ENCODE data around the gene ADGRD1. TPM values are rescaled to one million over a fixed set of nuclear protein-coding genes. Genes with fewer than 3 reads are reported as not detected.

The ADGRD1 gene
- total RNA-seq, 2 experiments from 2014 or later, result 0.27 to 0.65 TPM

GRCh38 chr12:131094831-131095805 lies 141.4 kb downstream of the ADGRD1 start:
- H3K27ac Mint-ChIP-seq, result no peak overlapping the region
- no peak for DNase-seq
- peaks cover 5% of the 10 kb centered on the region for H3K27me3 Mint-ChIP-seq
- H3K36me3 Mint-ChIP-seq (ENCODE audit: low read depth), result no peaks in the 10 kb centered on the region
- ChIA-PET POLR2A (interaction anchor here (0.9 kb wide), 1 partner anchor 10 kb away, joined by 3 read pairs; no protein-coding TSS in a partner anchor), CTCF (interaction anchor here (1.8 kb wide), 1 partner anchor 10 kb away, joined by 16 read pairs; no protein-coding TSS in a partner anchor)
- H3K4me1 Mint-ChIP-seq (ENCODE audit: low read depth), result peaks cover 22% of the 10 kb centered on the region
- H3K4me3 Mint-ChIP-seq, result no peak overlapping the region
- intact Hi-C loops (cut with micrococcal nuclease), result no loop called here
- TF ChIP-seq, protein P1, sequence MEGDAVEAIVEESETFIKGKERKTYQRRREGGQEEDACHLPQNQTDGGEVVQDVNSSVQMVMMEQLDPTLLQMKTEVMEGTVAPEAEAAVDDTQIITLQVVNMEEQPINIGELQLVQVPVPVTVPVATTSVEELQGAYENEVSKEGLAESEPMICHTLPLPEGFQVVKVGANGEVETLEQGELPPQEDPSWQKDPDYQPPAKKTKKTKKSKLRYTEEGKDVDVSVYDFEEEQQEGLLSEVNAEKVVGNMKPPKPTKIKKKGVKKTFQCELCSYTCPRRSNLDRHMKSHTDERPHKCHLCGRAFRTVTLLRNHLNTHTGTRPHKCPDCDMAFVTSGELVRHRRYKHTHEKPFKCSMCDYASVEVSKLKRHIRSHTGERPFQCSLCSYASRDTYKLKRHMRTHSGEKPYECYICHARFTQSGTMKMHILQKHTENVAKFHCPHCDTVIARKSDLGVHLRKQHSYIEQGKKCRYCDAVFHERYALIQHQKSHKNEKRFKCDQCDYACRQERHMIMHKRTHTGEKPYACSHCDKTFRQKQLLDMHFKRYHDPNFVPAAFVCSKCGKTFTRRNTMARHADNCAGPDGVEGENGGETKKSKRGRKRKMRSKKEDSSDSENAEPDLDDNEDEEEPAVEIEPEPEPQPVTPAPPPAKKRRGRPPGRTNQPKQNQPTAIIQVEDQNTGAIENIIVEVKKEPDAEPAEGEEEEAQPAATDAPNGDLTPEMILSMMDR (IDR thresholded peaks at IDR 0.05), result no peak
- no peak for ATAC-seq
- H3K9me3 Mint-ChIP-seq, result no peaks in the 10 kb centered on the region

GRCh38 chr12:131095826-131096680 lies 142.3 kb downstream of the ADGRD1 start:
- ATAC-seq (no peak), DNase-seq (no peak)
- ChIA-PET CTCF (interaction anchor here (1.8 kb wide), 1 partner anchor 9 kb away, joined by 16 read pairs; no protein-coding TSS in a partner anchor), POLR2A (no interaction called here)
- intact Hi-C loops (cut with micrococcal nuclease), result no loop called here
- Mint-ChIP-seq H3K27ac (no peak overlapping the region), H3K9me3 (no peaks in the 10 kb centered on the region), H3K4me1 (ENCODE audit: low read depth) (peaks cover 18% of the 10 kb centered on the region), H3K27me3 (peaks cover 7% of the 10 kb centered on the region), H3K4me3 (no peak overlapping the region), H3K36me3 (ENCODE audit: low read depth) (no peaks in the 10 kb centered on the region)
- TF ChIP-seq, protein P1 (IDR thresholded peaks at IDR 0.05), result no peak

- TF ChIP-seq, protein P1 (IDR thresholded peaks at IDR 0.05), result no peak
- ATAC-seq (no peak), DNase-seq (no peak)
- peaks cover 7% of the 10 kb centered on the region for H3K27me3 Mint-ChIP-seq
- no peak overlapping the region for H3K27ac Mint-ChIP-seq
- ChIA-PET CTCF (no interaction called here), POLR2A (no interaction called here)
- intact Hi-C loops (cut with micrococcal nuclease), result no loop called here
- H3K9me3 Mint-ChIP-seq, result no peaks in the 10 kb centered on the region
- no peak overlapping the region for H3K4me3 Mint-ChIP-seq
- H3K4me1 Mint-ChIP-seq (ENCODE audit: low read depth), result peaks cover 13% of the 10 kb centered on the region
- no peaks in the 10 kb centered on the region for H3K36me3 Mint-ChIP-seq (ENCODE audit: low read depth)
These were observed 143.0 kb downstream of the ADGRD1 start for GRCh38 chr12:131096681-131097181.

- Mint-ChIP-seq H3K36me3 (ENCODE audit: low read depth) (no peaks in the 10 kb centered on the region), H3K27ac (no peak overlapping the region), H3K4me3 (no peak overlapping the region), H3K27me3 (peaks cover 7% of the 10 kb centered on the region), H3K4me1 (ENCODE audit: low read depth) (peaks cover 10% of the 10 kb centered on the region), H3K9me3 (no peaks in the 10 kb centered on the region)
- ChIA-PET CTCF (no interaction called here), POLR2A (no interaction called here)
- ATAC-seq (no peak), DNase-seq (no peak)
- TF ChIP-seq, protein P1 (IDR thresholded peaks at IDR 0.05), result no peak
- intact Hi-C loops (cut with micrococcal nuclease), result no loop called here
These were observed 143.8 kb downstream of the ADGRD1 start for GRCh38 chr12:131097202-131098177.
